ENCODE results near the gene MAP1LC3B2. TPM values are rescaled to one million over a fixed set of nuclear protein-coding genes. Genes with fewer than 3 reads are reported as not detected.

The MAP1LC3B2 gene
- total RNA-seq (2014; rRNA removed; shearing (Covaris generic)) (not detected in 2 replicates), total RNA-seq (2022) (not detected in 2 replicates), Bru-seq, nascent RNA (percentile 17 among the genes with signal in this experiment), BruChase-seq, experiment 1, labeled RNA remaining after a 6-hour chase (percentile 12 among the genes with signal in this experiment), BruChase-seq, experiment 2, labeled RNA remaining after a 2-hour chase (percentile 12 among the genes with signal in this experiment)
- long read RNA-seq: 0 reads

GRCh38 chr12:116559162-116559935 lies at the start of gene MAP1LC3B2:
TSS of gene MAP1LC3B2 (plus strand) at chr12:116559381. CDS start at chr12:116575943, 16,562 bp downstream.
- BruUV-seq (replicated peaks): no TSS peak
- Histone ChIP-seq H4K20me1 (ENCODE audit: insufficient read depth, low read length) (no peaks in the 10 kb centered on the region), H3K4me2 (ENCODE audit: low read length) (peak within 1 kb of the TSS; percentile 91), H3K4me1 (ENCODE audit: insufficient read depth, low read length, poor library complexity, severe bottlenecking) (peaks cover 39% of the 10 kb centered on the region), H3K27ac (ENCODE audit: low read depth, low read length, poor library complexity, severe bottlenecking) (peak within 1 kb of the TSS; percentile 96), H3K79me2 (ENCODE audit: insufficient read depth, low read depth, low read length) (no peaks in the 10 kb centered on the region), H3K9me2 (ENCODE audit: insufficient read depth, low read length) (no peaks in the 10 kb centered on the region), H3K4me3 (ENCODE audit: low read depth, low read length, poor library complexity, severe bottlenecking) (peak within 1 kb of the TSS; percentile 59), H3K9me3 (ENCODE audit: low read length) (peaks cover 15% of the 10 kb centered on the region; the same call in 1 of the 2 replicates), H3K36me3 (ENCODE audit: insufficient read depth, low read length) (no peaks in the 10 kb centered on the region), H2AFZ (ENCODE audit: low read length) (peak within 1 kb of the TSS; percentile 84)
- intact Hi-C loops (cut with micrococcal nuclease; ENCODE audit: unreplicated experiment): loop anchor here (2.0 kb wide), 2 partner anchors 283 to 301 kb away; partner anchors contain the start of gene MED13L
- peak; percentile 97 for DNase-seq (ENCODE audit: low spot score)
- TF ChIP-seq EZH2phosphoT487 (IDR thresholded peaks at IDR 0.05; ENCODE audit: borderline replicate concordance, low read depth, low read length) (no peak), CTCF (conservative IDR thresholded peaks at IDR 0.05; ENCODE audit: low read length) (no peak)
- ChIA-PET POLR2A (interaction anchor here (0.5 to 2.3 kb wide), 10 partner anchors 13 to 1862 kb away, joined by 3 to 11 read pairs (median 4); partner anchors contain the start of gene MED13L), CTCF (ENCODE audit: unreplicated experiment) (no interaction called here)

DNA sequence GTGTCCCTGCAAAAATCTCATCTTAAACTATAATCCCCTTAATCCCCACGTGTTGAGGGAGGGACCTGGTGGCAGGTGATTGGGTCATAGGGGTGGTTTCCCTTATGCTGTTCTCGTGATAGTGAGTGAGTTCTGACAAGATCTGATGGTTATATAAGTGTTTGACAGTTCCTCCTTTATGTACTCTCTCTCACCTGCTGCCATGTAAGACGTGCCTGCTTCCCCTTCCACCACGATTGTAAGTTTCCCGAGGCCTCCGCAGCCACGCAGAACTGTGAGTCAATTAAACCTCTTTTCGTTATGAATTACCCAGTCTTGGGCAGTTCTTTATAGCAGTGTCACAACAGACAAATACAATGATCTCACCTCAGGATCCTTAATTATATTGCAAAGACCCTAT lies 45.2 kb upstream of the MAP1LC3B2 start:
- BruUV-seq (replicated peaks): no TSS peak
- no peak overlapping the region for H2AFZ ChIP-seq (ENCODE audit: low read length)
- H3K27ac ChIP-seq (ENCODE audit: low read depth, low read length, poor library complexity, severe bottlenecking): no peak overlapping the region
- TF ChIP-seq CTCF (conservative IDR thresholded peaks at IDR 0.05; ENCODE audit: low read length): no peak
- H3K9me3 ChIP-seq (ENCODE audit: low read length): no peaks in the 10 kb centered on the region
- H3K4me2 ChIP-seq (ENCODE audit: low read length): no peak overlapping the region
- H3K79me2 ChIP-seq (ENCODE audit: insufficient read depth, low read depth, low read length): no peaks in the 10 kb centered on the region
- CTCF ChIA-PET (ENCODE audit: unreplicated experiment): no interaction called here
- no peaks in the 10 kb centered on the region for H3K36me3 ChIP-seq (ENCODE audit: insufficient read depth, low read length)
- no peaks in the 10 kb centered on the region for H3K4me1 ChIP-seq (ENCODE audit: insufficient read depth, low read length, poor library complexity, severe bottlenecking)
- H4K20me1 ChIP-seq (ENCODE audit: insufficient read depth, low read length): no peaks in the 10 kb centered on the region
- POLR2A ChIA-PET: no interaction called here
- DNase-seq (ENCODE audit: low spot score): no peak
- H3K9me2 ChIP-seq (ENCODE audit: insufficient read depth, low read length): no peaks in the 10 kb centered on the region
- intact Hi-C loops (cut with micrococcal nuclease; ENCODE audit: unreplicated experiment): no loop called here
- no peak overlapping the region for H3K4me3 ChIP-seq (ENCODE audit: low read depth, low read length, poor library complexity, severe bottlenecking)

- H3K4me2 ChIP-seq (ENCODE audit: low read length): no peak overlapping the region
- H3K9me2 ChIP-seq (ENCODE audit: insufficient read depth, low read length): no peaks in the 10 kb centered on the region
- H3K9me3 ChIP-seq (ENCODE audit: low read length): no peaks in the 10 kb centered on the region
- intact Hi-C loops (cut with micrococcal nuclease; ENCODE audit: unreplicated experiment): no loop called here
- no peaks in the 10 kb centered on the region for H3K36me3 ChIP-seq (ENCODE audit: insufficient read depth, low read length)
- no peaks in the 10 kb centered on the region for H4K20me1 ChIP-seq (ENCODE audit: insufficient read depth, low read length)
- no peak overlapping the region for H3K27ac ChIP-seq (ENCODE audit: low read depth, low read length, poor library complexity, severe bottlenecking)
- ChIA-PET CTCF (ENCODE audit: unreplicated experiment) (no interaction called here), POLR2A (interaction anchor here (0.6 kb wide), 1 partner anchor 819 kb away, joined by 5 read pairs; no protein-coding TSS in a partner anchor)
- H3K4me1 ChIP-seq (ENCODE audit: insufficient read depth, low read length, poor library complexity, severe bottlenecking): no peaks in the 10 kb centered on the region
- no peak for DNase-seq (ENCODE audit: low spot score)
- no peak overlapping the region for H3K4me3 ChIP-seq (ENCODE audit: low read depth, low read length, poor library complexity, severe bottlenecking)
- no TSS peak for BruUV-seq (replicated peaks)
- TF ChIP-seq EZH2phosphoT487 (IDR thresholded peaks at IDR 0.05; ENCODE audit: borderline replicate concordance, low read depth, low read length): no peak
- no peak for TF ChIP-seq CTCF (conservative IDR thresholded peaks at IDR 0.05; ENCODE audit: low read length)
- H2AFZ ChIP-seq (ENCODE audit: low read length): no peak overlapping the region
- H3K79me2 ChIP-seq (ENCODE audit: insufficient read depth, low read depth, low read length): no peaks in the 10 kb centered on the region
These were observed 43.5 kb upstream of the MAP1LC3B2 start for GRCh38 chr12:116515684-116516083.
